Nephron progenitor cell (in vitro differentiated cells): ENCODE results near the gene KIAA1549.

ENCODE experiments used
- DNase-seq: peaks from one replicate; pipeline ENCODE4 v3.0.0; 2021
- H3K27ac Mint-ChIP-seq: 2 replicates; pipeline ENCODE4 v1.8.0; 2021; ENCODE audit warnings: mild to moderate bottlenecking, moderate library complexity, mixed read lengths
- H3K27me3 Mint-ChIP-seq: 2 replicates; pipeline ENCODE4 v1.8.0; 2021; ENCODE audit warnings: mild to moderate bottlenecking, low read depth, mixed read lengths; ENCODE audit not compliant: poor library complexity
- H3K36me3 Mint-ChIP-seq: 2 replicates; pipeline ENCODE4 v1.8.0; 2021; ENCODE audit warnings: low read depth, mixed read lengths
- H3K4me1 Mint-ChIP-seq: 2 replicates; pipeline ENCODE4 v1.8.0; 2021; ENCODE audit warnings: mixed read lengths
- H3K4me3 Mint-ChIP-seq: 2 replicates; pipeline ENCODE4 v1.8.0; 2021; ENCODE audit warnings: mild to moderate bottlenecking, moderate library complexity, mixed read lengths
- H3K9me3 Mint-ChIP-seq: 2 replicates; pipeline ENCODE4 v1.8.0; 2021; ENCODE audit warnings: mild to moderate bottlenecking, moderate library complexity, mixed read lengths
- CTCF ChIP-seq: fragments of 200-600 bp; sonication (generic); IDR thresholded peaks from 2 replicates; pipeline ENCODE4 v1.5.0; 2021; ENCODE audit warnings: antibody characterized with exemption

KIAA1549 gene

GRCh38 chr7:138879356-138879755 lies 101.8 kb downstream of the KIAA1549 start:
- H3K9me3 Mint-ChIP-seq = no peaks in the 10 kb centered on the region
- no peak for DNase-seq
- H3K4me1 Mint-ChIP-seq = peaks cover 11% of the 10 kb centered on the region
- H3K27me3 Mint-ChIP-seq = peaks cover 3% of the 10 kb centered on the region
- TF ChIP-seq CTCF = no peak
- peak overlapping the region; percentile 83 for H3K27ac Mint-ChIP-seq
- no peak overlapping the region for H3K4me3 Mint-ChIP-seq
- H3K36me3 Mint-ChIP-seq = peaks cover 70% of the 10 kb centered on the region

- no peak for DNase-seq
- peaks cover 69% of the 10 kb centered on the region for H3K36me3 Mint-ChIP-seq
Measured at GRCh38 chr7:138878856-138879255, 102.3 kb downstream of the KIAA1549 start.

GRCh38 chr7:138878051-138878450 lies 103.1 kb downstream of the KIAA1549 start:
- no peak for DNase-seq
- Mint-ChIP-seq H3K36me3 (peaks cover 66% of the 10 kb centered on the region), H3K4me3 (no peak overlapping the region), H3K9me3 (no peaks in the 10 kb centered on the region), H3K27me3 (peaks cover 3% of the 10 kb centered on the region), H3K27ac (no peak overlapping the region), H3K4me1 (peaks cover 15% of the 10 kb centered on the region)
- no peak for TF ChIP-seq CTCF

More at GRCh38 chr7:138878856-138879255, 102.3 kb downstream of the KIAA1549 start:
- H3K4me1 Mint-ChIP-seq = peaks cover 11% of the 10 kb centered on the region
- TF ChIP-seq CTCF = no peak
- no peak overlapping the region for H3K4me3 Mint-ChIP-seq
- peak overlapping the region; percentile 55 for H3K27ac Mint-ChIP-seq
- H3K27me3 Mint-ChIP-seq = peaks cover 3% of the 10 kb centered on the region
- no peaks in the 10 kb centered on the region for H3K9me3 Mint-ChIP-seq

GRCh38 chr7:138876326-138876725 lies 104.9 kb downstream of the KIAA1549 start:
- Mint-ChIP-seq H3K4me3 (no peak overlapping the region), H3K36me3 (peaks cover 65% of the 10 kb centered on the region), H3K27ac (peak overlapping the region; percentile 51), H3K4me1 (peaks cover 22% of the 10 kb centered on the region), H3K9me3 (no peaks in the 10 kb centered on the region), H3K27me3 (no peaks in the 10 kb centered on the region)
- DNase-seq = no peak
- TF ChIP-seq CTCF = no peak

GRCh38 chr7:138875794-138876193 lies 105.4 kb downstream of the KIAA1549 start:
- peaks cover 67% of the 10 kb centered on the region for H3K36me3 Mint-ChIP-seq
- no peaks in the 10 kb centered on the region for H3K9me3 Mint-ChIP-seq
- peaks cover 22% of the 10 kb centered on the region for H3K4me1 Mint-ChIP-seq
- no peak overlapping the region for H3K27ac Mint-ChIP-seq
- no peak overlapping the region for H3K4me3 Mint-ChIP-seq
- no peaks in the 10 kb centered on the region for H3K27me3 Mint-ChIP-seq
- DNase-seq = no peak
- no peak for TF ChIP-seq CTCF

- peaks cover 76% of the 10 kb centered on the region for H3K36me3 Mint-ChIP-seq
- H3K4me3 Mint-ChIP-seq = no peak overlapping the region
- H3K27ac Mint-ChIP-seq = no peak overlapping the region
- peaks cover 12% of the 10 kb centered on the region for H3K4me1 Mint-ChIP-seq
- no peaks in the 10 kb centered on the region for H3K27me3 Mint-ChIP-seq
- no peaks in the 10 kb centered on the region for H3K9me3 Mint-ChIP-seq
- DNase-seq = no peak
- no peak for TF ChIP-seq CTCF
Measured at GRCh38 chr7:138873220-138873892, 107.8 kb downstream of the KIAA1549 start.
